Gastrocnemius medialis (tissue), 4 donors: Measurements from ENCODE around the gene TFB1M. TPM values are rescaled to one million over a fixed set of nuclear protein-coding genes. Genes with fewer than 3 reads are reported as not detected.
"Not testable (repeated sequence)": the region's sequence is repeated elsewhere in the genome, so short reads cannot be mapped to it uniquely, and the experiment has no call there.

Source experiments
- ATAC-seq, 2 donors: fragments of 150-250 bp; one replicate each; pipeline ENCODE4 v1.9.1; 2016
- DNase-seq, 2 donors: peaks; one replicate each; pipeline ENCODE4 v3.0.0-alpha.2; 2019
- H3K27ac ChIP-seq, 4 donors: fragments of 200-600 bp; sonication (generic); 1 replicate in 1 of 4; 2 replicates in 3 of 4; pipeline ENCODE4 v1.5.1; 2016 to 2018; ENCODE audit warnings: mild to moderate bottlenecking in 2 of 4, moderate library complexity in 1 of 4
- H3K27me3 ChIP-seq, 3 donors: fragments of 200-600 bp; sonication (generic) in 2 of 3; 1 replicate in 1 of 3; 2 replicates in 2 of 3; pipeline versions ENCODE4 v1.5.1 to v1.6.0; 2016 to 2019; ENCODE audit warnings: mild to moderate bottlenecking in 1 of 3, moderate library complexity in 1 of 3
- H3K36me3 ChIP-seq, 2 donors: fragments of 200-600 bp; sonication (generic) in 1 of 2; one replicate each; pipeline ENCODE4 v1.5.1; 2017 to 2018
- H3K4me1 ChIP-seq, 2 donors: fragments of 200-600 bp; sonication (generic) in 1 of 2; one replicate each; pipeline ENCODE4 v1.5.1; 2016 to 2017; ENCODE audit warnings: mild to moderate bottlenecking in 2 of 2
- H3K4me3 ChIP-seq, 4 donors: fragments of 200-600 bp; sonication (generic) in 3 of 4; 1 replicate in 1 of 4; 2 replicates in 3 of 4; pipeline ENCODE4 v1.5.1; 2016 to 2019; ENCODE audit warnings: mild to moderate bottlenecking in 2 of 4
- H3K9me3 ChIP-seq, 3 donors: fragments of 200-600 bp; sonication (generic) in 2 of 3; 1 replicate in 1 of 3; 2 replicates in 2 of 3; pipeline ENCODE4 v1.5.1; 2016 to 2019
- CTCF ChIP-seq, 5 experiments: fragments of 450-650 bp in 3 of 5; fragments of 200-600 bp in 2 of 5; sonication (generic) in 2 of 5; IDR thresholded peaks in 4 of 5; conservative IDR thresholded peaks in 1 of 5; 1 replicate in 4 of 5; 2 replicates in 1 of 5; pipeline ENCODE4 v1.5.1; 2016 to 2019; ENCODE audit warnings: antibody characterized with exemption in 5 of 5, mild to moderate bottlenecking in 3 of 5, moderate library complexity in 3 of 5
- POLR2A ChIP-seq, 2 donors: fragments of 450-650 bp; IDR thresholded peaks; one replicate each; pipeline ENCODE4 v1.6.1; 2017; ENCODE audit warnings: antibody characterized with exemption in 2 of 2, mild to moderate bottlenecking in 2 of 2, moderate library complexity in 2 of 2
- in situ Hi-C, 4 donors: fragments of 200-750 bp; cut with MboI; loops; one replicate each; pipeline versions ENCODE4 v1.15.0 to v1.8.0; 2017; ENCODE audit warnings: low sequenced_read_pairs in 4 of 4
- intact Hi-C: fragments of 100-400 bp; cut with DNase I; formaldehyde crosslinking; loops from one replicate; pipeline ENCODE4 v1.15.1; 2023; ENCODE audit warnings: low total_unique reads
- total RNA-seq, 4 donors: library from RNA; depleted of rRNA; stranded (reverse); fragments of >200 nt; gene quantifications; one replicate each; pipeline versions ENCODE4 v1.1.0 to v1.2.3, GENCODE V29; 2016

Gene TFB1M
- total RNA-seq, 4 donors from 2014 or later, result 13.4 to 34.4 (median 29.2) TPM

- Histone ChIP-seq H3K4me3 (no peak overlapping the region), H3K9me3 (no peaks in the 10 kb centered on the region), H3K27ac (no peak overlapping the region), H3K36me3 (no peaks in the 10 kb centered on the region), H3K27me3 (no peaks in the 10 kb centered on the region), H3K4me1 (no peaks in the 10 kb centered on the region)
- in situ Hi-C loops, result no loop called here
- TF ChIP-seq POLR2A (IDR thresholded peaks at IDR 0.05) (no peak), CTCF (IDR thresholded peaks at IDR 0.05 in 4 of 5, conservative IDR thresholded peaks at IDR 0.05 in 1 of 5) (no peak)
- intact Hi-C loops, result no loop called here
- ATAC-seq, result no peak
- no peak for DNase-seq
Measured at GRCh38 chr6:155346957-155347356, 32.7 kb upstream of the TFB1M start.

- TF ChIP-seq CTCF (IDR thresholded peaks at IDR 0.05 in 4 of 5, conservative IDR thresholded peaks at IDR 0.05 in 1 of 5) (no peak), POLR2A (IDR thresholded peaks at IDR 0.05) (no peak)
- H3K27me3 ChIP-seq, result no peaks in the 10 kb centered on the region
- H3K27ac ChIP-seq, result no peak overlapping the region
- no peak overlapping the region for H3K4me3 ChIP-seq
- H3K9me3 ChIP-seq, result no peaks in the 10 kb centered on the region
- DNase-seq (no peak), ATAC-seq (no peak)
- intact Hi-C loops, result no loop called here
- in situ Hi-C loops, result no loop called here
- H3K36me3 ChIP-seq, result no peaks in the 10 kb centered on the region
- H3K4me1 ChIP-seq, result no peaks in the 10 kb centered on the region
Measured at GRCh38 chr6:155344341-155345006, 30.2 kb upstream of the TFB1M start.

- Histone ChIP-seq H3K36me3 (no peaks in the 10 kb centered on the region), H3K27ac (no peak overlapping the region), H3K9me3 (no peaks in the 10 kb centered on the region), H3K4me3 (no peak overlapping the region), H3K4me1 (no peaks in the 10 kb centered on the region), H3K27me3 (no peaks in the 10 kb centered on the region)
- intact Hi-C loops, result no loop called here
- no peak for ATAC-seq
- TF ChIP-seq POLR2A (IDR thresholded peaks at IDR 0.05) (no peak), CTCF (IDR thresholded peaks at IDR 0.05 in 4 of 5, conservative IDR thresholded peaks at IDR 0.05 in 1 of 5) (no peak)
- in situ Hi-C loops, result no loop called here
- DNase-seq, result no peak
Measured at GRCh38 chr6:155341130-155341828, 27.0 kb upstream of the TFB1M start.

GRCh38 chr6:155340464-155341129, 26.3 kb upstream of the TFB1M start:
- in situ Hi-C loops (no loop called here), intact Hi-C loops (no loop called here)
- Histone ChIP-seq H3K4me1 (no peaks in the 10 kb centered on the region), H3K27me3 (no peaks in the 10 kb centered on the region), H3K9me3 (no peaks in the 10 kb centered on the region), H3K27ac (no peak overlapping the region), H3K4me3 (no peak overlapping the region), H3K36me3 (no peaks in the 10 kb centered on the region)
- DNase-seq, result no peak
- TF ChIP-seq POLR2A (IDR thresholded peaks at IDR 0.05) (no peak), CTCF (IDR thresholded peaks at IDR 0.05 in 4 of 5, conservative IDR thresholded peaks at IDR 0.05 in 1 of 5) (no peak)
- ATAC-seq, result no peak

- H3K9me3 ChIP-seq, H3K4me3 ChIP-seq, DNase-seq, intact Hi-C loops, H3K4me1 ChIP-seq, ATAC-seq, in situ Hi-C loops, H3K27ac ChIP-seq, H3K27me3 ChIP-seq, H3K36me3 ChIP-seq: not testable (repeated sequence)
Measured at GRCh38 chr6:155339929-155340328, 25.6 kb upstream of the TFB1M start.

- intact Hi-C loops, H3K27ac ChIP-seq, in situ Hi-C loops: not testable (repeated sequence)
Measured at GRCh38 chr6:155338237-155338636, 24.0 kb upstream of the TFB1M start.

More at GRCh38 chr6:155338237-155338636, 24.0 kb upstream of the TFB1M start:
- not testable (repeated sequence) for DNase-seq, H3K4me1 ChIP-seq, H3K4me3 ChIP-seq, H3K36me3 ChIP-seq, H3K27me3 ChIP-seq, ATAC-seq, H3K9me3 ChIP-seq
